Measurements from ENCODE around the gene RAB10. TPM values are rescaled to one million over a fixed set of nuclear protein-coding genes. Genes with fewer than 3 reads are reported as not detected.
A peak's percentile ranks its signal among the peaks of the same experiment; 100 is the strongest.

The RAB10 gene
- total RNA-seq, 2 donors from 2014 or later, result 118 to 139 TPM

DNA sequence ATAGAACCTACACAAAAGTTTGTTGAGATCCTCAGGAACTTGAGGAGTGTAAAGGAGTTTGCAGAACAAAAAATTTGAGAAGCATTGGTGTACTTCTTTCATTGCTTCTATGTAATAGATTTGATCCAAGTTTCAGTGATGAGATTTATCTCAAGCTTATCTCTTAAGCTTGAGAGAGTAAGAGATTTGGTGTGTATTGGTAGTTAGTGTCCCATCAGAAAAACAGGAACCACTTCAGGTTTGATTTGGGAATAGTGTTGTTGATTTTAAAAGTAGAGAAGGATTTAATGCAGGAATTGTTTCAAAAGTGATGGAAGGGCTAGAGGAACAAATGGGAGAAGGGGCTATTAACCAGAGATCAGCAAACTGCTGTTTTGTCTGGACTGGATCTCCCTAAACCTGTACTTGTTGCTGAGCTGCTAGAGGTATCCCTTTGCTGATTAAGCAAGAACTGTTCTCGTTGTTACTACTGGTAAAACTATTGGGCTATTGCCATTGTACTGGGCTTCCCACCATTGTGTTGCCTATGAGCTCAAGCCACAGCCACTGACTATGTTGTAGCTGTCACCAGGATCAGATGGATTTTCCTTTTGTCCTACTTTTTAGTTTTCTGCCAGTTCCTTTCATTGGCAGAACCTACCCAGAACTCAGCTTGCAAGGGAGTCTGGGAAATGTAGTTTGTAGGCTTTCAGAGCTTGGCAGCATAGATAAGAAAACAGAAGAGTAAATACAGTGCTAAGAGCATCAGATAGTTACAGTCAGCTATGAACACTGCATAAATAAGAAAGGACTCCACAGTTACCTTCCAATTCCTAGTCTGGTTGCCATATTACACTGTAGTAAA is 39.3 kb downstream of the RAB10 start:
- Histone ChIP-seq H3K9me3 (no peaks in the 10 kb centered on the region), H3K4me3 (no peak overlapping the region), H3K27me3 (replicated peaks; ENCODE audit: insufficient read depth) (no peaks in the 10 kb centered on the region), H3K4me1 (replicated peaks) (peaks cover 12% of the 10 kb centered on the region), H3K36me3 (no peaks in the 10 kb centered on the region), H3K27ac (no peak overlapping the region)
- intact Hi-C loops (cut with DNase I), result no loop called here
- no peak for TF ChIP-seq POLR2A (IDR thresholded peaks at IDR 0.05)
- TF ChIP-seq POLR2AphosphoS5 (IDR thresholded peaks at IDR 0.05), result peak; percentile 71
- 42% methylated on average over 1 of the region's 1 CpG for WGBS
- DNase-seq (ENCODE audit: low spot score), result no peak

GRCh38 chr2:26073830-26074229 is 39.9 kb downstream of the RAB10 start:
- no peak for DNase-seq (ENCODE audit: low spot score)
- H3K4me3 ChIP-seq, result no peak overlapping the region
- no peak for TF ChIP-seq POLR2A (IDR thresholded peaks at IDR 0.05)
- TF ChIP-seq, protein P1, sequence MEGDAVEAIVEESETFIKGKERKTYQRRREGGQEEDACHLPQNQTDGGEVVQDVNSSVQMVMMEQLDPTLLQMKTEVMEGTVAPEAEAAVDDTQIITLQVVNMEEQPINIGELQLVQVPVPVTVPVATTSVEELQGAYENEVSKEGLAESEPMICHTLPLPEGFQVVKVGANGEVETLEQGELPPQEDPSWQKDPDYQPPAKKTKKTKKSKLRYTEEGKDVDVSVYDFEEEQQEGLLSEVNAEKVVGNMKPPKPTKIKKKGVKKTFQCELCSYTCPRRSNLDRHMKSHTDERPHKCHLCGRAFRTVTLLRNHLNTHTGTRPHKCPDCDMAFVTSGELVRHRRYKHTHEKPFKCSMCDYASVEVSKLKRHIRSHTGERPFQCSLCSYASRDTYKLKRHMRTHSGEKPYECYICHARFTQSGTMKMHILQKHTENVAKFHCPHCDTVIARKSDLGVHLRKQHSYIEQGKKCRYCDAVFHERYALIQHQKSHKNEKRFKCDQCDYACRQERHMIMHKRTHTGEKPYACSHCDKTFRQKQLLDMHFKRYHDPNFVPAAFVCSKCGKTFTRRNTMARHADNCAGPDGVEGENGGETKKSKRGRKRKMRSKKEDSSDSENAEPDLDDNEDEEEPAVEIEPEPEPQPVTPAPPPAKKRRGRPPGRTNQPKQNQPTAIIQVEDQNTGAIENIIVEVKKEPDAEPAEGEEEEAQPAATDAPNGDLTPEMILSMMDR (IDR thresholded peaks at IDR 0.05), result no peak
- no peak for TF ChIP-seq POLR2AphosphoS5 (IDR thresholded peaks at IDR 0.05)
- peaks cover 12% of the 10 kb centered on the region for H3K4me1 ChIP-seq (replicated peaks)
- H3K27ac ChIP-seq, result no peak overlapping the region
- WGBS, result 91% methylated on average over 3 of the region's 3 CpGs
- H3K27me3 ChIP-seq (replicated peaks; ENCODE audit: insufficient read depth), result no peaks in the 10 kb centered on the region
- intact Hi-C loops (cut with DNase I), result no loop called here
- no peaks in the 10 kb centered on the region for H3K36me3 ChIP-seq
- H3K9me3 ChIP-seq, result no peaks in the 10 kb centered on the region

GRCh38 chr2:26074676-26075075 is 40.8 kb downstream of the RAB10 start:
- TF ChIP-seq POLR2AphosphoS5 (IDR thresholded peaks at IDR 0.05) (no peak), POLR2A (IDR thresholded peaks at IDR 0.05) (no peak)
- TF ChIP-seq, protein P1 (IDR thresholded peaks at IDR 0.05), result no peak
- intact Hi-C loops (cut with DNase I), result no loop called here
- 22% methylated on average over 8 of the region's 8 CpGs for WGBS

DNA sequence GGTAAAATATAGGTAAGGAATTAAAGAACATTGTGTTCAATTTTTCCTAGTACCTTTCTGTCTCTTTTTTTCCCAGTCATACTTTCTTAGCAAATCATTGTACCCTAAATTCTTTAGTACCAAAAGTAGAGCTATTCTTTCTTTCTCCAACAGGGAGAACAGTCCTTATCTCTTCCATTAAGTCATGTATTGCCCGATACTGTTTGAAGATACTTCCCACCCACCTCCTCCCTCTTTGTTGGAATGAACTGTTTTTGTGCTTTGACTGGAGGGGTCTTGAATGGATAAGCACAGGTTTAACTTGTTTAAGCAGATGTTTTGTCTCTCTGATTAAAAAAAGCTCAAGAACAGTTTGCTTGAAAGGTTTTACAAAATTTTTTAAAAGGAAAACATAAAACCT is 41.3 kb downstream of the RAB10 start:
- DNase-seq (ENCODE audit: low spot score), result no peak
- no peaks in the 10 kb centered on the region for H3K36me3 ChIP-seq
- intact Hi-C loops (cut with DNase I), result no loop called here

More at GRCh38 chr2:26074676-26075075, 40.8 kb downstream of the RAB10 start:
- H3K27me3 ChIP-seq (replicated peaks; ENCODE audit: insufficient read depth), result no peaks in the 10 kb centered on the region
- H3K9me3 ChIP-seq, result no peaks in the 10 kb centered on the region
- H3K36me3 ChIP-seq, result no peaks in the 10 kb centered on the region
- no peak overlapping the region for H3K27ac ChIP-seq
- DNase-seq (ENCODE audit: low spot score), result no peak
- peaks cover 12% of the 10 kb centered on the region for H3K4me1 ChIP-seq (replicated peaks)
- no peak overlapping the region for H3K4me3 ChIP-seq

DNA sequence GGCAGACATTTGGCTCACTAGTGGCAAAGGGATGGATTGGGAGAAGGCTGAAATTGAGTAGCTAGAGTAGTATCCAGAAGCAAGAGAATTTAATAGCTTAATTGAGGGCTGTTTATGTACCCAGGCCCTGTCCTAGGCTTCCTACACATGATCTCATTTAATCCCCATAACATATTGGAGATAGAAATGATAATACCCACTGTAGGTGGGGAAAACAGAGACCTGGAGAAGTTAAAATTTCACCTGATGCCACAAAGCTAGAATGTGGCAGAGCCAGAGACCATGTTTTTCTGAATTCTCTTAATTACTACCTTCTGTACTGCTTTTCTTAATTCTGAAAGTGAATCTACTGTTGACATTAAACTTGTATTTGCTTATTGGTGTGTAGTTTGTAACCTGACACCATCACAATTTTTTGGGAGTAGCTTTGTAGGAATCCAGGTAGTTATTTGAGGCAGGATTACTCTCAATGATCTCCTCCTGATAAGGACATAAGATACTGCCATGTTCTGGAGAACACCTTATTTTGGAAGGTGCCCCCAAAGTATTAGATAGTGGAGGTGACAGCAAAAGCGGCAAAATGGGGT is 42.2 kb downstream of the RAB10 start:
- intact Hi-C loops (cut with DNase I), result no loop called here
- Histone ChIP-seq H3K36me3 (no peaks in the 10 kb centered on the region), H3K4me3 (no peak overlapping the region), H3K27me3 (replicated peaks; ENCODE audit: insufficient read depth) (no peaks in the 10 kb centered on the region), H3K9me3 (no peaks in the 10 kb centered on the region), H3K4me1 (replicated peaks) (peaks cover 12% of the 10 kb centered on the region), H3K27ac (no peak overlapping the region)
- DNase-seq (ENCODE audit: low spot score), result no peak
- WGBS, result 79% methylated on average over 1 of the region's 1 CpG
- TF ChIP-seq, protein P1 (IDR thresholded peaks at IDR 0.05), result no peak
- TF ChIP-seq POLR2AphosphoS5 (IDR thresholded peaks at IDR 0.05), result no peak

More for the DNA sequence above, 41.3 kb downstream of the RAB10 start:
- TF ChIP-seq POLR2A (IDR thresholded peaks at IDR 0.05), result no peak
- TF ChIP-seq, protein P1 (IDR thresholded peaks at IDR 0.05), result no peak
- TF ChIP-seq POLR2AphosphoS5 (IDR thresholded peaks at IDR 0.05), result no peak
- no peaks in the 10 kb centered on the region for H3K27me3 ChIP-seq (replicated peaks; ENCODE audit: insufficient read depth)
- no peak overlapping the region for H3K4me3 ChIP-seq
- peaks cover 12% of the 10 kb centered on the region for H3K4me1 ChIP-seq (replicated peaks)
- no peaks in the 10 kb centered on the region for H3K9me3 ChIP-seq
- H3K27ac ChIP-seq, result no peak overlapping the region
- 41% methylated on average over 1 of the region's 1 CpG for WGBS

All from prostate gland (tissue), 2 donors.